ENCODE measurements around the gene TMEM126B.

DNA sequence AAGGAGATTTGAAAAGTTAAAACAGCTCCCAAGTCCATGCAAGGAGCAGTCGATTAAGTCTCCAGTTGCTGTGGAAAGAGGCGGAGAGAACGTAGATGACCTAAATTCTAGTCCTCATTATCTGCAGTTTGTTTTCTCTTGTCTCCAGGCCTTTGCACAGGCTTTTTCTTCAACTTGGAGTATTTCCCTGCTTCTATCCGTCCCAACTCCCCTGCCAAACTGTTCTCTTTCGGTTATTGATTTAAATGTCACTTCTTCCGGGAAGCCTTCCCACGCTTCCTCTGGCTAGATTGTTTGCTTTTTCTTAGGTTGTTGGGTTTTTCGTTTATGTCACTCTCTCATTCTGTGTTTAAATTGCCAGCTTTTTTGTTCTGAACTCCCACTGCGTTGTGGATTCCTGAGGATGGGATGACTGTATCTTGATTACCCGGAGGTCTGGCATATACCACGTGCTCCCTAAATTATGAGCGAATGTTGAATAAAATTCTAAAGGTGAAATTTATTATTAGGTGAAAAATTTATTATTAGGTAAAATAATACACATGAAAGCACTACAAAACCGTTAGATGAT is 463 bp downstream of the TMEM126B start:
- TF ChIP-seq POLR2A (IDR thresholded peaks at IDR 0.05) (no peak), POLR2AphosphoS5 (IDR thresholded peaks at IDR 0.05) (no peak), EP300 (IDR thresholded peaks at IDR 0.05) (no peak)
- TF ChIP-seq, protein P1, sequence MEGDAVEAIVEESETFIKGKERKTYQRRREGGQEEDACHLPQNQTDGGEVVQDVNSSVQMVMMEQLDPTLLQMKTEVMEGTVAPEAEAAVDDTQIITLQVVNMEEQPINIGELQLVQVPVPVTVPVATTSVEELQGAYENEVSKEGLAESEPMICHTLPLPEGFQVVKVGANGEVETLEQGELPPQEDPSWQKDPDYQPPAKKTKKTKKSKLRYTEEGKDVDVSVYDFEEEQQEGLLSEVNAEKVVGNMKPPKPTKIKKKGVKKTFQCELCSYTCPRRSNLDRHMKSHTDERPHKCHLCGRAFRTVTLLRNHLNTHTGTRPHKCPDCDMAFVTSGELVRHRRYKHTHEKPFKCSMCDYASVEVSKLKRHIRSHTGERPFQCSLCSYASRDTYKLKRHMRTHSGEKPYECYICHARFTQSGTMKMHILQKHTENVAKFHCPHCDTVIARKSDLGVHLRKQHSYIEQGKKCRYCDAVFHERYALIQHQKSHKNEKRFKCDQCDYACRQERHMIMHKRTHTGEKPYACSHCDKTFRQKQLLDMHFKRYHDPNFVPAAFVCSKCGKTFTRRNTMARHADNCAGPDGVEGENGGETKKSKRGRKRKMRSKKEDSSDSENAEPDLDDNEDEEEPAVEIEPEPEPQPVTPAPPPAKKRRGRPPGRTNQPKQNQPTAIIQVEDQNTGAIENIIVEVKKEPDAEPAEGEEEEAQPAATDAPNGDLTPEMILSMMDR (IDR thresholded peaks at IDR 0.05): no peak

Measured in gastroesophageal sphincter (tissue), 3 donors.